K562 (cell line): ENCODE measurements around the gene CD164L2. TPM values are rescaled to one million over a fixed set of nuclear protein-coding genes. Genes with fewer than 3 reads are reported as not detected.

Experiments
- ATAC-seq: fragments of 200-7000 bp; cut with Tn5 transposase; 3 replicates; pipeline ENCODE4 v1.9.1; 2020; ENCODE audit warnings: moderate library complexity
- BruUV-seq: library from RNA; stranded (reverse); fragments of 400-500 nt; replicated peaks from 2 replicates; lab custom pipeline; 2021; lab: Mats Ljungman, UMichigan
- CTCF ChIA-PET: fragments of 300-600 bp; formaldehyde crosslinking; extraction: SDS; loops from one replicate; lab custom pipeline; 2021; ENCODE audit warnings: low intra/inter-chr PET ratio; lab: Yijun Ruan, JAX
- POLR2A ChIA-PET: fragments of 300-600, 350-650 bp; sonication (Branson Sonifier 250); formaldehyde crosslinking; extraction: SDS; loops from one replicate; lab custom pipeline; 2021; ENCODE audit warnings: antibody characterized with exemption, inconsistent platforms; lab: Yijun Ruan, JAX
- DNase-seq, 4 experiments: peaks; one replicate each; pipeline versions ENCODE4 v3.0.0 to v3.0.0-alpha.2; 2011 to 2018; ENCODE audit warnings: low spot score in 3 of 4, mixed read lengths in 3 of 4; ENCODE audit errors: extremely low read depth in 1 of 4
- FAIRE-seq: peaks from 2 replicates; lab custom pipeline; 2011; peaks lifted over from hg19 to GRCh38; lab: Jason Lieb, UNC
- H2AFZ ChIP-seq: 2 replicates; pipeline ENCODE4 v1.6.0; 2011; ENCODE audit warnings: low read depth, low read length, control low read depth, inconsistent platforms
- H3K27ac ChIP-seq: fragments of 200-600 bp; 3 replicates; pipeline ENCODE4 v1.8.0; 2011; ENCODE audit warnings: low read depth, mild to moderate bottlenecking, control low read depth, inconsistent platforms, low read length, moderate library complexity, mixed read lengths; ENCODE audit errors: extremely low read depth
- H3K27me3 ChIP-seq, 2 experiments: fragments of 300-600 bp in 1 of 2; 2 replicates in 1 of 2; 3 replicates in 1 of 2; pipeline versions ENCODE4 v1.6.0 to v1.8.0; 2011; ENCODE audit warnings: inconsistent platforms in 2 of 2, low read length in 2 of 2, mild to moderate bottlenecking in 1 of 2, mixed read lengths in 1 of 2, moderate library complexity in 1 of 2; ENCODE audit not compliant: control insufficient read depth in 2 of 2, insufficient read depth in 2 of 2
- H3K36me3 ChIP-seq: fragments of 300-600 bp; 3 replicates; pipeline ENCODE4 v1.8.0; 2011; ENCODE audit warnings: mild to moderate bottlenecking, low read length, inconsistent platforms; ENCODE audit not compliant: control insufficient read depth, insufficient read depth
- H3K4me1 ChIP-seq, 2 experiments: fragments of 200-600 bp in 1 of 2; replicated peaks in 1 of 2; 2 replicates in 1 of 2; 3 replicates in 1 of 2; pipeline versions ENCODE4 v1.5.1 to v1.8.0; 2011; ENCODE audit warnings: inconsistent platforms in 2 of 2, low read length in 2 of 2, mild to moderate bottlenecking in 1 of 2, mixed read lengths in 1 of 2, moderate library complexity in 1 of 2; ENCODE audit not compliant: control insufficient read depth in 2 of 2, insufficient read depth in 2 of 2
- H3K4me2 ChIP-seq: 2 replicates; pipeline ENCODE4 v1.6.1; 2011; ENCODE audit warnings: low read length, control low read depth, inconsistent platforms, mixed read lengths; ENCODE audit not compliant: insufficient read depth
- H3K4me3 ChIP-seq: fragments of 200-600 bp; sonication (generic), shearing (Covaris generic); 2 replicates; pipeline ENCODE4 v1.5.1; 2016; ENCODE audit warnings: control low read depth, inconsistent platforms
- H3K79me2 ChIP-seq: fragments of 200-600 bp; 3 replicates; pipeline ENCODE4 v1.8.0; 2011; ENCODE audit warnings: low read length, inconsistent platforms; ENCODE audit not compliant: control insufficient read depth, insufficient read depth
- H3K9ac ChIP-seq, 2 experiments: 2 replicates each; pipeline versions ENCODE4 v1.6.0 to v1.6.1; 2011; ENCODE audit warnings: low read depth in 2 of 2, low read length in 2 of 2, control low read depth in 1 of 2, inconsistent platforms in 1 of 2, mild to moderate bottlenecking in 1 of 2, mixed read lengths in 1 of 2; ENCODE audit not compliant: insufficient read depth in 1 of 2
- H3K9me1 ChIP-seq: one replicate; pipeline ENCODE4 v1.6.0; 2011; ENCODE audit warnings: inconsistent platforms, mild to moderate bottlenecking, low read length, moderate library complexity; ENCODE audit not compliant: control insufficient read depth, insufficient read depth
- H3K9me3 ChIP-seq: replicated peaks from 2 replicates; pipeline ENCODE4 v1.5.1; 2011; ENCODE audit warnings: low read depth, low read length, inconsistent platforms; ENCODE audit not compliant: control insufficient read depth, insufficient read depth
- H4K20me1 ChIP-seq: replicated peaks from 2 replicates; pipeline ENCODE4 v1.6.1; 2011; ENCODE audit warnings: low read length, inconsistent platforms, mixed read lengths; ENCODE audit not compliant: control insufficient read depth, insufficient read depth
- ATF7 ChIP-seq: fragments of 450-650 bp; IDR thresholded peaks from 2 replicates; pipeline ENCODE4 v1.7.1; 2014; ENCODE audit warnings: mild to moderate bottlenecking, moderate library complexity
- CHD4 ChIP-seq: fragments of 200-600 bp; sonication (generic); IDR thresholded peaks from 3 replicates; pipeline ENCODE4 v1.6.1; 2012; ENCODE audit warnings: low read depth, mild to moderate bottlenecking, mixed read lengths, low read length, inconsistent platforms; ENCODE audit not compliant: insufficient read depth, insufficient replicate concordance, poor library complexity, severe bottlenecking
- ELF1 ChIP-seq: fragments of 200-800 bp; sonication (Bioruptor generic); IDR thresholded peaks from 2 replicates; pipeline ENCODE4 v1.6.1; 2016; ENCODE audit warnings: missing genetic modification characterization, missing compliant biosample characterization
- GABPA ChIP-seq: fragments of 200-800 bp; sonication (Bioruptor generic); conservative IDR thresholded peaks from 2 replicates; pipeline ENCODE4 v1.6.1; 2016; ENCODE audit warnings: low read depth, missing genetic modification characterization, missing compliant biosample characterization
- MAFK ChIP-seq: IDR thresholded peaks from 2 replicates; pipeline ENCODE4 v1.6.1; 2011; ENCODE audit warnings: low read length, improper control_type of control experiment
- MCM5 ChIP-seq: fragments of 450-650 bp; IDR thresholded peaks from 2 replicates; pipeline ENCODE4 v1.6.1; 2016; ENCODE audit warnings: low read depth
- POLR2AphosphoS5 ChIP-seq: IDR thresholded peaks from 2 replicates; pipeline ENCODE4 v1.6.1; 2011; ENCODE audit warnings: mild to moderate bottlenecking, low read depth, low read length, moderate library complexity; ENCODE audit not compliant: control insufficient read depth, insufficient read depth
- SIN3A ChIP-seq, 2 experiments: fragments of 150-350 bp in 1 of 2; IDR thresholded peaks; 2 replicates each; pipeline ENCODE4 v1.6.1; 2011 to 2016; ENCODE audit warnings: borderline replicate concordance in 2 of 2, low read depth in 2 of 2, low read length in 2 of 2, mild to moderate bottlenecking in 2 of 2, moderate library complexity in 2 of 2; ENCODE audit not compliant: control insufficient read depth in 1 of 2
- ZBTB7A ChIP-seq: IDR thresholded peaks from 2 replicates; pipeline ENCODE4 v1.6.1; 2011; ENCODE audit warnings: low read depth, mild to moderate bottlenecking, low read length, moderate library complexity, borderline replicate concordance; ENCODE audit not compliant: control insufficient read depth
- WGBS: fragments of 100-300 bp; shearing (Covaris generic); methylation state at CpG from one replicate; pipeline ENCODE4 v1.1.6; 2016; ENCODE audit warnings: low coverage, mixed read lengths; ENCODE audit not compliant: insufficient coverage; ENCODE audit errors: missing lambda C conversion rate; 5-methylcytosine and 5-hydroxymethylcytosine counted together
- in situ Hi-C: fragments of 300-500 bp; cut with MboI; formaldehyde crosslinking; loops from 4 replicates; pipeline ENCODE4 v1.15.0; 2018; ENCODE audit warnings: inconsistent platforms, mixed read lengths
- intact Hi-C: fragments of 100-400 bp; cut with micrococcal nuclease; formaldehyde crosslinking; loops from 2 replicates; pipeline ENCODE4 v1.14.2; 2022
- polyA plus RNA-seq, 8 experiments: library from polyadenylated mRNA; depleted of rRNA in 4 of 8; stranded (reverse) in 5 of 8; unstranded in 3 of 8; fragments of >200 nt; fragmentation: Nextera tagmentation in 2 of 8; fragmentation: Illumina TruSeq in 1 of 8; extraction: Ambion mirVana in 2 of 8; extraction: Trizol in 1 of 8; gene quantifications; 2 replicates each; pipeline versions ENCODE4 v1.2.1 to v1.2.3, GENCODE V29; 2011 to 2014; ENCODE audit warnings: inconsistent platforms in 1 of 8, missing spikeins in 1 of 8
- total RNA-seq, 7 experiments: library from RNA; depleted of rRNA in 6 of 7; stranded (reverse); fragments of >200 nt in 6 of 7; fragmentation: Illumina TruSeq in 2 of 7; extraction: Trizol in 2 of 7; gene quantifications; 2 replicates each; pipeline versions ENCODE4 v1.2.1 to v1.2.3, GENCODE V29; 2011 to 2021; ENCODE audit warnings: low replicate concordance in 1 of 7
- TF ChIP-seq, protein P1 (sequence below), 2 experiments: IDR thresholded peaks; 2 replicates each; pipeline ENCODE4 v1.6.1; 2011; ENCODE audit warnings: borderline replicate concordance in 1 of 2, control low read depth in 1 of 2, low read depth in 1 of 2, low read length in 1 of 2, mild to moderate bottlenecking in 1 of 2, mixed read lengths in 1 of 2, moderate library complexity in 1 of 2; ENCODE audit not compliant: insufficient read depth in 1 of 2, insufficient read length in 1 of 2, poor library complexity in 1 of 2, severe bottlenecking in 1 of 2; ENCODE audit errors: extremely low read depth in 1 of 2
- TF ChIP-seq, protein P2 (sequence below): fragments of 450-650 bp; IDR thresholded peaks from 2 replicates; pipeline ENCODE4 v1.6.1; 2016
- TF ChIP-seq, protein P3 (sequence below): fragments of 450-650 bp; IDR thresholded peaks from 2 replicates; pipeline ENCODE4 v1.6.1; 2016; ENCODE audit warnings: borderline replicate concordance

CD164L2 gene
- total and polyA plus RNA-seq, 9 of the 15 experiments (the other 6 are each of a cell fraction or from before 2014, with no cell fraction given): 0.08 to 0.92 (median 0.38) TPM; not detected in 1

DNA sequence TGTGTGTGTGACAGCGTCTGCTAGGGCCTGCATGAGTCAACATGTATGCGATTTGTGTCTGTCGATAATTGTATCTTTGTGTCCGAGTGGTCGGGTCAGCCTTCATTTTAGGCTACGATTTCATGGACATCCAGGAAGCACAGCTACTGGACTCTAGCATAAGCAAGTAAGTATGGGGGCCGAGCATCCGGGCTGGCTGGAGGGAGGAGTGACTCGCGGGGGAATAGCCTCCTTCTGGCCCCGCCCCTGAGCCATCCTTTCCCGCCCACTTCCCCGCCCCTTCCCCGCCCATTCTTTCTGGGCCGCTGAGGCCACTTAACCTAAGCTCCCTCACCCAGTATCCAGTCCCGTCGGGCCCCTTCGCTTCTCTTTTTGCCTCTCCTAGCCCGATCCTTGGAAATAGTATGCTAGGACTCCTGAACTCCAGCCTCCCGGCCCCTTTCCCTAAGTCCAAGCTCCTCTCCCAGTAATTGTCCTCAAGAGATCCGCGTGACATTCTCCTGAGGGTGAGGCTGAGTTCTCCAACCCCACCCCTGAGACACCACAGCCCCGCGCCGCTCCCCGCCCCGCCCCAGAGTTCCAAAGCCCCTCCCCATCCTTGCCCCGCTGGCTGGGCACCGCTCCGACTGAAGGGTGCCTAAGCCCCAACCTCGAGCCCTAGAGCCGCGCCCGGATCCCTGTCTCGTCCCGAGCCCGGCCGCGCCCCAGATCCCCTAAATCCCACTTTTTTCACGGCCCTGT lies 17.6 kb downstream of the CD164L2 start:
- FAIRE-seq: peak; percentile 78
- WGBS: 2% methylated on average over 35 of the region's 40 CpGs
- peak; percentile 93 to 97 (median 94) for DNase-seq
- Histone ChIP-seq H4K20me1 (no peaks in the 10 kb centered on the region; the same call in 1 of the 2 replicates), H3K9ac (peak overlapping the region; percentile 85 to 91), H3K27ac (peak overlapping the region; percentile 78), H3K9me3 (no peaks in the 10 kb centered on the region), H3K4me1 (peaks cover 20 to 57% of the 10 kb centered on the region in 2 experiments; a peak in 4 of 5 replicates), H3K4me3 (peak overlapping the region; percentile 82), H3K27me3 (no peaks in the 10 kb centered on the region), H3K36me3 (no peaks in the 10 kb centered on the region), H3K79me2 (no peaks in the 10 kb centered on the region), H3K9me1 (no peaks in the 10 kb centered on the region), H3K4me2 (peak overlapping the region; percentile 84), H2AFZ (peak overlapping the region; percentile 92)
- intact Hi-C loops: loop anchor here (10.0 kb wide), 1 partner anchor 171 kb away; no protein-coding TSS in a partner anchor
- ChIA-PET POLR2A (interaction anchor here (0.5 to 3.3 kb wide), 25 partner anchors 8 to 1216 kb away, joined by 3 to 20 read pairs (median 4); partner anchors contain the start of genes CD164L2, FCN3 and SYTL1), CTCF (interaction anchor here (0.6 to 0.8 kb wide), 2 partner anchors 27 to 44 kb away, joined by 5 read pairs; partner anchors contain the start of genes GPR3 and TMEM222)
- ATAC-seq: peak; percentile 84
- no TSS peak for BruUV-seq
- in situ Hi-C loops: no loop called here
- peak; percentile 65 for TF ChIP-seq POLR2AphosphoS5
- TF ChIP-seq ATF7: peak; percentile 56; the same call in 1 of the 2 replicates
- TF ChIP-seq GABPA (tag): peak; percentile 63
- no peak for TF ChIP-seq CHD4
- TF ChIP-seq, protein P1, sequence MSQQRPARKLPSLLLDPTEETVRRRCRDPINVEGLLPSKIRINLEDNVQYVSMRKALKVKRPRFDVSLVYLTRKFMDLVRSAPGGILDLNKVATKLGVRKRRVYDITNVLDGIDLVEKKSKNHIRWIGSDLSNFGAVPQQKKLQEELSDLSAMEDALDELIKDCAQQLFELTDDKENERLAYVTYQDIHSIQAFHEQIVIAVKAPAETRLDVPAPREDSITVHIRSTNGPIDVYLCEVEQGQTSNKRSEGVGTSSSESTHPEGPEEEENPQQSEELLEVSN (IDR thresholded peaks at IDR 0.05; ENCODE audit: borderline replicate concordance in 1 of 2, extremely low read depth in 1 of 2, insufficient read depth in 1 of 2, insufficient read length in 1 of 2, low read depth in 1 of 2, low read length in 1 of 2, poor library complexity in 1 of 2, severe bottlenecking in 1 of 2): peak in 1 of 2 experiments; percentile 43
- peak; percentile 62 for TF ChIP-seq ELF1 (tag)
- TF ChIP-seq, protein P2, sequence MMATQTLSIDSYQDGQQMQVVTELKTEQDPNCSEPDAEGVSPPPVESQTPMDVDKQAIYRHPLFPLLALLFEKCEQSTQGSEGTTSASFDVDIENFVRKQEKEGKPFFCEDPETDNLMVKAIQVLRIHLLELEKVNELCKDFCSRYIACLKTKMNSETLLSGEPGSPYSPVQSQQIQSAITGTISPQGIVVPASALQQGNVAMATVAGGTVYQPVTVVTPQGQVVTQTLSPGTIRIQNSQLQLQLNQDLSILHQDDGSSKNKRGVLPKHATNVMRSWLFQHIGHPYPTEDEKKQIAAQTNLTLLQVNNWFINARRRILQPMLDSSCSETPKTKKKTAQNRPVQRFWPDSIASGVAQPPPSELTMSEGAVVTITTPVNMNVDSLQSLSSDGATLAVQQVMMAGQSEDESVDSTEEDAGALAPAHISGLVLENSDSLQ: peak; percentile 13; the same call in 1 of the 2 replicates
- TF ChIP-seq MAFK: no peak
- TF ChIP-seq MCM5: no peak
- TF ChIP-seq SIN3A (IDR thresholded peaks at IDR 0.05; ENCODE audit: borderline replicate concordance in 2 of 2, control insufficient read depth in 1 of 2, low read depth in 2 of 2, low read length in 2 of 2): peak in 1 of 2 experiments; percentile 1; a peak in 1 of 4 replicates
- peak; percentile 42 for TF ChIP-seq ZBTB7A
- TF ChIP-seq, protein P3, sequence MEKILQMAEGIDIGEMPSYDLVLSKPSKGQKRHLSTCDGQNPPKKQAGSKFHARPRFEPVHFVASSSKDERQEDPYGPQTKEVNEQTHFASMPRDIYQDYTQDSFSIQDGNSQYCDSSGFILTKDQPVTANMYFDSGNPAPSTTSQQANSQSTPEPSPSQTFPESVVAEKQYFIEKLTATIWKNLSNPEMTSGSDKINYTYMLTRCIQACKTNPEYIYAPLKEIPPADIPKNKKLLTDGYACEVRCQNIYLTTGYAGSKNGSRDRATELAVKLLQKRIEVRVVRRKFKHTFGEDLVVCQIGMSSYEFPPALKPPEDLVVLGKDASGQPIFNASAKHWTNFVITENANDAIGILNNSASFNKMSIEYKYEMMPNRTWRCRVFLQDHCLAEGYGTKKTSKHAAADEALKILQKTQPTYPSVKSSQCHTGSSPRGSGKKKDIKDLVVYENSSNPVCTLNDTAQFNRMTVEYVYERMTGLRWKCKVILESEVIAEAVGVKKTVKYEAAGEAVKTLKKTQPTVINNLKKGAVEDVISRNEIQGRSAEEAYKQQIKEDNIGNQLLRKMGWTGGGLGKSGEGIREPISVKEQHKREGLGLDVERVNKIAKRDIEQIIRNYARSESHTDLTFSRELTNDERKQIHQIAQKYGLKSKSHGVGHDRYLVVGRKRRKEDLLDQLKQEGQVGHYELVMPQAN: 0 out of 2 replicates have a peak, but pooled peaks have one; percentile 34
